WTC11 (cell line): ENCODE results near the gene ARHGEF33. TPM values are rescaled to one million over a fixed set of nuclear protein-coding genes. Genes with fewer than 3 reads are reported as not detected.

ENCODE experiments used
- CDX4 ChIP-seq: fragments of 250-450 bp; sonication (Bioruptor Pico); IDR thresholded peaks from 2 replicates; pipeline ENCODE4 v1.9.0; 2021; ENCODE audit warnings: moderate library complexity, mild to moderate bottlenecking, inconsistent platforms, borderline replicate concordance
- CREM ChIP-seq: sonication (generic); formaldehyde crosslinking; IDR thresholded peaks from 2 replicates; pipeline ENCODE4 v1.8.1; 2022; ENCODE audit warnings: mild to moderate bottlenecking, missing genetic modification reagents, moderate library complexity
- CTCF ChIP-seq: fragments of 200-600 bp; IDR thresholded peaks from 2 replicates; pipeline ENCODE4 v1.8.0; 2022; ENCODE audit warnings: antibody characterized with exemption
- E2F5 ChIP-seq: sonication (generic); formaldehyde crosslinking; IDR thresholded peaks from 2 replicates; pipeline ENCODE4 v1.8.1; 2022; ENCODE audit warnings: mild to moderate bottlenecking, moderate library complexity, missing genetic modification reagents
- ELF4 ChIP-seq: sonication (generic); formaldehyde crosslinking; IDR thresholded peaks from 2 replicates; pipeline ENCODE4 v1.8.1; 2022; ENCODE audit warnings: low read depth, mild to moderate bottlenecking, moderate library complexity, missing genetic modification reagents
- ETV6 ChIP-seq: sonication (generic); formaldehyde crosslinking; IDR thresholded peaks from 2 replicates; pipeline ENCODE4 v1.8.1; 2022; ENCODE audit warnings: mild to moderate bottlenecking, missing genetic modification reagents
- FOXP1 ChIP-seq: sonication (generic); formaldehyde crosslinking; IDR thresholded peaks from 2 replicates; pipeline ENCODE4 v1.8.0; 2022; ENCODE audit warnings: missing genetic modification reagents, mild to moderate bottlenecking, moderate library complexity, borderline replicate concordance
- GABPB1 ChIP-seq: sonication (generic); formaldehyde crosslinking; IDR thresholded peaks from 2 replicates; pipeline ENCODE4 v1.8.1; 2023; ENCODE audit warnings: mild to moderate bottlenecking, missing genetic modification reagents
- IRF1 ChIP-seq: sonication (generic); formaldehyde crosslinking; IDR thresholded peaks from 2 replicates; pipeline ENCODE4 v1.8.0; 2023; ENCODE audit warnings: missing genetic modification reagents
- MLX ChIP-seq: sonication (generic); formaldehyde crosslinking; IDR thresholded peaks from 2 replicates; pipeline ENCODE4 v1.8.1; 2023; ENCODE audit warnings: mild to moderate bottlenecking, missing genetic modification reagents, moderate library complexity
- NFYB ChIP-seq: sonication (generic); formaldehyde crosslinking; conservative IDR thresholded peaks from 2 replicates; pipeline ENCODE4 v1.8.0; 2022; ENCODE audit warnings: low read depth, missing genetic modification reagents
- NR1H2 ChIP-seq: sonication (generic); formaldehyde crosslinking; IDR thresholded peaks from 2 replicates; pipeline ENCODE4 v1.9.0; 2021; ENCODE audit warnings: mild to moderate bottlenecking, moderate library complexity, missing genetic modification reagents
- PREB ChIP-seq: sonication (generic); formaldehyde crosslinking; IDR thresholded peaks from 2 replicates; pipeline ENCODE4 v1.8.1; 2022; ENCODE audit warnings: mild to moderate bottlenecking, missing genetic modification reagents, moderate library complexity, borderline replicate concordance
- PRRX2 ChIP-seq: fragments of 250-450 bp; sonication (Bioruptor Pico); IDR thresholded peaks from 2 replicates; pipeline ENCODE4 v1.8.0; 2021; ENCODE audit warnings: mild to moderate bottlenecking
- RORB ChIP-seq: fragments of 250-450 bp; sonication (Bioruptor Pico); IDR thresholded peaks from 2 replicates; pipeline ENCODE4 v1.9.0; 2021; ENCODE audit warnings: mild to moderate bottlenecking
- SOX15 ChIP-seq: fragments of 250-450 bp; sonication (Bioruptor Pico); IDR thresholded peaks from 2 replicates; pipeline ENCODE4 v1.9.0; 2021; ENCODE audit warnings: mild to moderate bottlenecking
- TEAD4 ChIP-seq: sonication (generic); formaldehyde crosslinking; IDR thresholded peaks from 2 replicates; pipeline ENCODE4 v1.8.0; 2022; ENCODE audit warnings: mild to moderate bottlenecking, missing genetic modification reagents
- TP53 ChIP-seq: sonication (generic); formaldehyde crosslinking; IDR thresholded peaks from 2 replicates; pipeline ENCODE4 v1.8.1; 2023; ENCODE audit warnings: mild to moderate bottlenecking, missing genetic modification reagents
- USF1 ChIP-seq: sonication (generic); formaldehyde crosslinking; IDR thresholded peaks from 2 replicates; pipeline ENCODE4 v1.8.0; 2022; ENCODE audit warnings: mild to moderate bottlenecking, missing genetic modification reagents
- ZNF121 ChIP-seq: sonication (generic); formaldehyde crosslinking; IDR thresholded peaks from 2 replicates; pipeline ENCODE4 v1.8.0; 2023; ENCODE audit warnings: missing genetic modification reagents
- ZNF281 ChIP-seq: sonication (generic); formaldehyde crosslinking; IDR thresholded peaks from 2 replicates; pipeline ENCODE4 v1.8.0; 2023; ENCODE audit warnings: mild to moderate bottlenecking, missing genetic modification reagents
- ZNF317 ChIP-seq: sonication (generic); formaldehyde crosslinking; IDR thresholded peaks from 2 replicates; pipeline ENCODE4 v1.8.1; 2023; ENCODE audit warnings: low read depth, mild to moderate bottlenecking, moderate library complexity, missing genetic modification reagents, borderline replicate concordance
- ZNF512 ChIP-seq: sonication (generic); formaldehyde crosslinking; IDR thresholded peaks from 2 replicates; pipeline ENCODE4 v1.8.1; 2022; ENCODE audit warnings: missing genetic modification reagents, borderline replicate concordance
- ZSCAN18 ChIP-seq: fragments of 250-450 bp; sonication (Bioruptor Pico); IDR thresholded peaks from 2 replicates; pipeline ENCODE4 v2.1.2; 2022; ENCODE audit warnings: mild to moderate bottlenecking, moderate library complexity
- total RNA-seq: library from RNA; stranded (reverse); gene quantifications from 3 replicates; pipeline ENCODE4 v1.2.3, GENCODE V29; 2021

The ARHGEF33 gene
- total RNA-seq, 1 experiment from 2014 or later, result 0.42 TPM

GRCh38 chr2:38875576-38876367, 13.9 kb upstream of the ARHGEF33 start, which contains the start of the genes DHX57 and MORN2 (continued):
- no peak for TF ChIP-seq TEAD4 (CRISPR knock-in tag)
- TF ChIP-seq CREM (CRISPR knock-in tag), result no peak
- TF ChIP-seq E2F5 (CRISPR knock-in tag), result no peak
- TF ChIP-seq RORB (CRISPR knock-in tag), result no peak
- no peak for TF ChIP-seq ZNF317
- TF ChIP-seq CTCF, result no peak
- TF ChIP-seq ZNF121 (CRISPR knock-in tag), result no peak
- TF ChIP-seq SOX15 (CRISPR knock-in tag), result no peak
- no peak for TF ChIP-seq IRF1
- TF ChIP-seq ZNF512, result no peak
- TF ChIP-seq ETV6 (CRISPR knock-in tag), result peak; percentile 16; the same call in 1 of the 2 replicates
- TF ChIP-seq TP53, result no peak
- no peak for TF ChIP-seq ELF4 (CRISPR knock-in tag)
- TF ChIP-seq USF1 (CRISPR knock-in tag), result no peak
- no peak for TF ChIP-seq CDX4 (CRISPR knock-in tag)
- peak; percentile 92 for TF ChIP-seq NFYB
- 0 out of 2 replicates have a peak, but pooled peaks have one; percentile 82 for TF ChIP-seq PREB (CRISPR knock-in tag)
- no peak for TF ChIP-seq NR1H2 (CRISPR knock-in tag)
- TF ChIP-seq PRRX2 (CRISPR knock-in tag), result no peak
- no peak for TF ChIP-seq MLX
- no peak for TF ChIP-seq ZNF281 (CRISPR knock-in tag)
- 0 out of 2 replicates have a peak, but pooled peaks have one; percentile 17 for TF ChIP-seq FOXP1 (CRISPR knock-in tag)
- TF ChIP-seq ZSCAN18 (CRISPR knock-in tag), result no peak
- peak; percentile 90 for TF ChIP-seq GABPB1 (CRISPR knock-in tag)
